NCI-H187 treated with DMSO at 0.1 percent for 48 hours (cell line): ENCODE data around the gene DCAF6.
"Not testable (repeated sequence)": the region's sequence is repeated elsewhere in the genome, so short reads cannot be mapped to it uniquely, and the experiment has no call there.

Experiments
- DNase-seq: peaks from one replicate; lab custom pipeline; 2025; lab: John Stamatoyannopoulos, UW

Gene DCAF6

GRCh38 chr1:168031627-168032026 lies 95.1 kb downstream of the DCAF6 start:
- DNase-seq, result no peak

DNA sequence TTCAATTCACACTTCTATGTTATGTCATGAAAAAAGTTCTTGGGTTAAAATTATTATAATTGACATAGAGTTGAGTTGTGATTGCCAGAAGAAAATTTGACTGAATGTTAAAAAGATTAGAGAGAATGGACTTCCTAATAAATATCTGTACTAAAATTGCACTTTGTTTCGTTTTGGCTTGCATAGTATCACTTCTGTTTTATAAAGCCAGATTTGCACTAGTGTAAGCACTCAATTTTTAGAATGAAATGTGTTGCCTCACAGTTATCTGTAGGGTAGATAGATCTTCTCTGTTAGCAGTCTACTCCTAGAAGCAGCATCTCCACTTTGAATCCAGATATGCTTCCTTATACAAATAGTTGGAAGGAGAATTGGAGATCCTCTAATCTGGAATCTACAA lies 95.5 kb downstream of the DCAF6 start:
- no peak for DNase-seq

DNA sequence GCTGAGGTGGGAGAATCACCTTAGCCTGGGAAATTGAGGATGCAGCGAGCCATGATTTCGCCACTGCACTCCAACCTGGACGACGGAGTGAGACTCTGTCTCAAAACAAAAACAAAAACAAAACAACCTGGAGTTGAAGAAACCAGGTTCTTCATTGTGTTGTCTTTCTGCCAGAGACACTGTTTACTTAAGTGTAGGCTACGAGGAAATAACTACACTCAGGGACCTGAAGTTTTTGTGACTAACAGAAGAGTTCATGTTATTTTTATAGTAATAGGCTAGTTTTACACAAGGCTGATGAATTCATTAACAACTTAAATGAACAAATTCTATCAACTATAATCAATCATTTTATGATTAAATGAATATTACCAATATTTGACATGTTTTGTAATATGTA lies 98.9 kb downstream of the DCAF6 start:
- DNase-seq, result no peak

DNA sequence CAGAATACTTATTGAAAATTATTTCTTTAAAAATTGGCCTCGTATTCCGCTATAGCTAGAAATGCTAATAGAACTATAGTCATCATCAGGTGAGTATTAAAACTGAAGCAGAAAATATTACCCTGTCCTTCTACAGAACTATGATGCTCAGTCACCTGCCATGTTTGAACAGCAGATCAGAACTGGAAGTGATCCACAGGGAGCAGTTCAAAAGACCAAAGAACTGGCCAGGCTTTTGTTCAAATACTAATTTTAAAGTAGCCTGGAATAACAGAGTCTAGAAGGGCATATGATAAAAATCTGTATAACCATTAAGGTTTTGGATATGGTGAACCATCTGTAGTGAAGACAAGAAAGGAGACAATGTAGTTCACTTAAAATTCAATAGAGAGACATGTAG lies 105.9 kb downstream of the DCAF6 start:
- no peak for DNase-seq

- DNase-seq, result no peak
Measured at GRCh38 chr1:168045311-168045710, 108.8 kb downstream of the DCAF6 start.

- DNase-seq, result peak; percentile 48
Measured at GRCh38 chr1:168050307-168050706, 113.8 kb downstream of the DCAF6 start.

DNA sequence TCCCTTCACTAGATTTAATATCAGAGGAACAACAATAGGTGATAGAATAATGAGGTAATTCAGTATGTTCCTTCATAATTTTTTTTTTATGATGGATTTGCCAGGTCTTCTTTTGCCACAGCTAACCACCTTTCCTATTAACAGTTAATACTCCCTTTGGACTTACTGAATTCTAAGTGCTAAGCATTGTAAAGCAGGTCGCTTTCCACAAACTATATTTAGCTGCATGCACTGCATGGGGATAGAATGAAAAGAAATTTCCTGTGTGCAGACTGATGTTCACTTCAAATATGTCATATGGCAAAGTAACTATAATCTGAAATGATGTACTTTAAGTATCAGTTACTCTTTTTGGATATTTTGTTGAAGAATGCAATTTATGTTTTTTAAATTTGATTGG lies 114.4 kb downstream of the DCAF6 start:
- DNase-seq, result no peak

- no peak for DNase-seq
Measured at GRCh38 chr1:168053681-168054080, 117.2 kb downstream of the DCAF6 start.

DNA sequence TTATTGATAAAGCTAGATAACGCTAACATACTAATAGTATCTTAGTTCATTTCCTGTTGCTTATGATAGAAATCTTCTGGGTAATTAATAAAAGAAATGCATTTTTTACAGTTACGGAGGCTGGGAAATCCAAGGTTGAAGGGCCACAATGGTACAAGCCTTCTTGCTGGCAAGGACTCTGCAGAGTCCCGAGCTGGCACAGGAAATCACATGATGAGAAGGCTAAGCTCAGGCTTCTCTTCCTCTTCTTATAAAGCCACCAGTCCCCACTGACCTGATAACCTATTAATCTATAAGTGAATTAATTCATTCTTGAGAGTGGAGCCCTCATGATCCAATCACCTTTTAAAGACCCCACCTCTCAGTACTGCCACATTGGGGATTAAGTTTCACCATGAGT lies 117.6 kb downstream of the DCAF6 start:
- DNase-seq, result no peak

DNA sequence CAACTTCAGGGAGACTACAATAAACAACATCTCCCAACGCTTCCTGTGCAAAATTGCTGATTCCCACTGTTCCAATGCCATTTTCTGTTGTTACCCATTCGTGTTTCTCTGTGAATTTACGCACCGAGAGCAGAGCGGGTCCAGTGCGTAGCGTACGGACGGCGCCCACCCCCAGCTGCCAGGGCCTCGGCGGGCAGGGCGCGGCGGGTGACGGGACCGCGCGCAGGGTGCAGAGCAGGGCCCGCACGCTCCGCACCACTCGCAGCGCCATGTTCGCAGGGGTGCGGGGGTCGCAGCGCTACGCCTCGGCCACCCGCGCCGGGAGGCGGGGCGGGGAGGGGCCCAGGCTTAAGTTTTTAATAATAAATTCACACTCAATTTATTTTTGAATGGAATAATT lies 119.7 kb downstream of the DCAF6 start:
- DNase-seq, result not testable (repeated sequence)

DNA sequence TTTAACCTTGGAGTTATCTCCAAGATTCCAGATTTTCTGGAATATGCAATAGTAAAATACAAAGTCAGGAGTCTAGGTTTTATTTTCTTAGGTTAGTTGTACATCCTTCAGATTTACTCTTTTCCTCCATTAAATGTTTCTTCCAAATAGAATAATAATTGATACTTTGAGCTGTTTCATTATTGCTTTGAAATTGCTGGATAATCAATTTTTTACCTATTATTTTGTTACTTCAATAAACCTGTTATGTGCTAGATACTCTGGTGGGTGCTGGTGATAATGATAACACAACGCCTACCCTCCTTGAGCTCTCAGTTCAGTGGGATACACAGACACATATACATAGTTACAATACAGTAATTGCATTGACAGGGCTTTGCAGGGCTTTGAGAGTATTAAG lies 120.9 kb downstream of the DCAF6 start:
- no peak for DNase-seq

DNA sequence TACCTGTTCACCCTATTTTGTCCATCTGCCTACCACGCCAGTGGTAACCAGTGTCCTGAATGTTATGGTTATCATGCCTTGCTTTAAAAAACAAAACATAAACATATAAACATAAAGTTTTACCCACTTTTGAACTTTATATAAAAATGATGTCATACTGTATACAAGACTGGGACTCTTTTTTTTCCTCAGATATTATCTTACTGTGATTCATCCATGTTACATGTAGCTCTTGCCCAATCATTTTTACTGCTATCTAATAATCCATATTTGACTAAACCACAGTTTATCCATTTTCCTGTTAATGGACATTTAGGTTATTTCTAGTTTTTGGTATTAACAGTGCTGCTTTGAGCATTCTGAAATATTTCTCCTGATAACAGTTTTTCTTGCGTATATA lies 121.4 kb downstream of the DCAF6 start:
- no peak for DNase-seq

GRCh38 chr1:168064216-168064615 lies 127.7 kb downstream of the DCAF6 start:
- DNase-seq, result no peak

- DNase-seq, result no peak
Measured at GRCh38 chr1:168065506-168065905, 129.0 kb downstream of the DCAF6 start.

DNA sequence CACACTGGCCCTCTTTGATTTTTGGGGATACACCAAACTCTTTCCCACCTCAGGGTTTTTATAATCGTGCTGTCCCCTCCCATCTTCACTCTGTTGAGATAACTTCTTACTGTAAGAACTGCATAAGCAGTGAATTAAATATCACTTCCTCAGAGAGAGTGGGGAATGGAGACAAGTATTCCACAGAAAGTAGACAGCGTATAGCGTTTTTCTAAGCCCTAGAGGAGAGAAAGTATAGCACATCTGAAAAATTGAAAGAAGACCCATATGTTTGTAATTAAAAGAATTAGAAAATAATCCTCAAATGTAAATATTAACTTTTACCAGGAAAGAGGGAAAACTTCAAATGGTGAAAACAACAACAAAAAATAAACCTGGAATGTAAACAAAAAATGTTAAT lies 132.9 kb downstream of the DCAF6 start:
- no peak for DNase-seq

- no peak for DNase-seq
Measured at GRCh38 chr1:168079761-168080160, 143.3 kb downstream of the DCAF6 start.

- no peak for DNase-seq
Measured at GRCh38 chr1:168081373-168082007, 145.0 kb downstream of the DCAF6 start.

- DNase-seq, result peak; percentile 41
Measured at GRCh38 chr1:168082008-168082876, 145.8 kb downstream of the DCAF6 start.

GRCh38 chr1:168083456-168084325 lies 147.2 kb downstream of the DCAF6 start:
- DNase-seq, result no peak

- DNase-seq, result no peak
Measured at GRCh38 chr1:168084396-168085231, 148.1 kb downstream of the DCAF6 start.

DNA sequence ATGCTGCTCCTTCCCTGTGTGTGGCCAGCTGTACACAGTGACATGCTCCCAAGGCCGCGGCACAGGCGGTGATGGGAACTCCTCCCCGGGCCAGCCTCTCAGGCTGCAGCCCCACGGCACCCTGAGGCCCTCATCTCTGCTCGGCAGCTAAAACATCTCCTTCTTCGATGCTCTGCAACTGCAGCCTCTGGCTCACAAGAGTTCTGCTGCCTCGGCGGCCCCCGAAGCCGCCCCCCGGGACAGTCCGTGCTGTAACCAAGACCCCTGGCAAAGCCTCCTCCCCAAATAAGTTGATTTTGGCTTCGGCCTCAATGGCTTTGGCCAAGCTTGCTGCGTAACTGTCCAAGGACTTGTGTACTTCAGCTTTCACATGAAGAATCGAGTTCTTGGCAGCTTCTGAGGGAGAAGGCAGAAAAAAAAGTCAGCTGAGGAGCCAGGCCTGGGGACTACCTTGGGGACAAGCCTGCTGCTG lies 149.0 kb downstream of the DCAF6 start:
- no peak for DNase-seq

- DNase-seq, result no peak
Measured at GRCh38 chr1:168086438-168086837, 150.0 kb downstream of the DCAF6 start.
